Stomach smooth muscle (tissue), 2 donors: ENCODE results near the gene ERFL.
A peak's percentile ranks its signal among the peaks of the same experiment; 100 is the strongest.
"Not testable (repeated sequence)": the region's sequence is repeated elsewhere in the genome, so short reads cannot be mapped to it uniquely, and the experiment has no call there.

ENCODE experiments used
- H3K27ac ChIP-seq: one replicate; pipeline ENCODE4 v1.7.0; 2013; ENCODE audit warnings: mild to moderate bottlenecking, low read length, inconsistent platforms
- H3K27me3 ChIP-seq, 2 donors: one replicate each; pipeline ENCODE4 v1.7.0; 2013; ENCODE audit warnings: low read length in 2 of 2; ENCODE audit not compliant: insufficient read depth in 2 of 2, control insufficient read depth in 1 of 2
- H3K36me3 ChIP-seq, 2 donors: one replicate each; pipeline ENCODE4 v1.7.0; 2013; ENCODE audit warnings: low read length in 2 of 2; ENCODE audit not compliant: control insufficient read depth in 2 of 2, insufficient read depth in 2 of 2
- H3K4me1 ChIP-seq: one replicate; pipeline ENCODE4 v1.7.0; 2013; ENCODE audit warnings: low read length; ENCODE audit not compliant: control insufficient read depth, insufficient read depth
- H3K4me3 ChIP-seq, 2 donors: one replicate each; pipeline ENCODE4 v1.7.0; 2013; ENCODE audit warnings: low read length in 2 of 2
- H3K9ac ChIP-seq, 2 donors: one replicate each; pipeline ENCODE4 v1.7.0; 2013; ENCODE audit warnings: low read length in 2 of 2, mild to moderate bottlenecking in 1 of 2
- H3K9me3 ChIP-seq, 2 donors: one replicate each; pipeline ENCODE4 v1.7.0; 2013; ENCODE audit warnings: low read length in 2 of 2; ENCODE audit not compliant: control insufficient read depth in 2 of 2
- donor health status: healthy.
- donor health status: Pancreatic carcinoma.

ERFL gene

GRCh38 chr19:41944336-41944735 is 16.1 kb upstream of the ERFL start:
- H3K4me3 ChIP-seq: no peak overlapping the region
- no peak overlapping the region for H3K27ac ChIP-seq
- peaks cover 0 to 2% of the 10 kb centered on the region in 2 donors for H3K9me3 ChIP-seq
- no peaks in the 10 kb centered on the region for H3K36me3 ChIP-seq
- H3K4me1 ChIP-seq: peaks cover 9% of the 10 kb centered on the region
- peaks cover 20 to 38% of the 10 kb centered on the region in 2 donors for H3K27me3 ChIP-seq
- H3K9ac ChIP-seq: no peak overlapping the region

- H3K27me3 ChIP-seq: peaks cover 22 to 38% of the 10 kb centered on the region in 2 donors
- peaks cover 9% of the 10 kb centered on the region for H3K4me1 ChIP-seq
- no peak overlapping the region for H3K27ac ChIP-seq
- no peak overlapping the region for H3K9ac ChIP-seq
- H3K9me3 ChIP-seq: peaks cover 0 to 2% of the 10 kb centered on the region in 2 donors
- no peaks in the 10 kb centered on the region for H3K36me3 ChIP-seq
- no peak overlapping the region for H3K4me3 ChIP-seq
Observed at GRCh38 chr19:41941410-41942202, 13.4 kb upstream of the ERFL start.

DNA sequence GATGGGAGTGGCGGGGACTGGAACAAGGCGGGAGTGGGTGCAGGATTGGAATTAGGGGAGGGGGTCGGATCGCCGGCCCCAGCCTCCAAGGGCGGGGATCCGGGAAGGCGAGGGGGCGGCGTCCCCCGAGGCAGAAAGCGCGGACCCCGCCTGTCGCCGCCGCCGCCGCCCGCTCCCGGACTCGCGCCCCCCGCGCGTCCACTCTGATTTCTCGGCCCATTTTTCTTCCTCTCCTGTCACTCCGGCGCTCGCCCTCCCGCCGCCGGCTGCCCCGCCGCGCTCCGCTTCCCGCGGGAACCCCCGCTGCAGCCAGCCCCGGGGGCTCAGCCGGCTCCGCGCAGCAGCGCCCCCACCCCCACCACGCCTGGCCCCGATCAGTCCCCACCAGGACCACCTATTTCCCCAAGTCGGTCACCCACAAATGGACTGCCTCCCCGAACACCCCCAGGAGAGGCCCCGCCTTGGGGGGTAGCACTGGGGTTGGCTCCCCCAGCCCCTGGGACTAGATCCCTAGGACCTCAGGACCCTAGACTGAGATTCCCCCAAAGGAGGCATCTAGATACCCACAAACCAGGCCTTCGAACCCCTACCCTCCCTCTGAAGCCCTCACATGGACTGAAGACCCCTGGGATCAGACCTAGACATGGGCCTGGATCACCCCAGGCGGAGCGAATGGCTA is 12.6 kb upstream of the ERFL start:
- H3K27me3 ChIP-seq: peaks cover 29 to 41% of the 10 kb centered on the region in 2 donors
- no peak overlapping the region for H3K9ac ChIP-seq
- peaks cover 9% of the 10 kb centered on the region for H3K4me1 ChIP-seq
- peak overlapping the region in 1 of 2 donors; percentile 54 for H3K4me3 ChIP-seq
- no peaks in the 10 kb centered on the region for H3K36me3 ChIP-seq
- H3K27ac ChIP-seq: no peak overlapping the region
- H3K9me3 ChIP-seq: peaks cover 0 to 2% of the 10 kb centered on the region in 2 donors

GRCh38 chr19:41939861-41940730 is 11.8 kb upstream of the ERFL start:
- Histone ChIP-seq H3K36me3 (no peaks in the 10 kb centered on the region), H3K4me1 (peaks cover 9% of the 10 kb centered on the region), H3K9me3 (peaks cover 0 to 2% of the 10 kb centered on the region in 2 donors), H3K27ac (no peak overlapping the region), H3K9ac (no peak overlapping the region), H3K27me3 (peaks cover 34 to 40% of the 10 kb centered on the region in 2 donors), H3K4me3 (peak overlapping the region in 1 of 2 donors; percentile 54)

DNA sequence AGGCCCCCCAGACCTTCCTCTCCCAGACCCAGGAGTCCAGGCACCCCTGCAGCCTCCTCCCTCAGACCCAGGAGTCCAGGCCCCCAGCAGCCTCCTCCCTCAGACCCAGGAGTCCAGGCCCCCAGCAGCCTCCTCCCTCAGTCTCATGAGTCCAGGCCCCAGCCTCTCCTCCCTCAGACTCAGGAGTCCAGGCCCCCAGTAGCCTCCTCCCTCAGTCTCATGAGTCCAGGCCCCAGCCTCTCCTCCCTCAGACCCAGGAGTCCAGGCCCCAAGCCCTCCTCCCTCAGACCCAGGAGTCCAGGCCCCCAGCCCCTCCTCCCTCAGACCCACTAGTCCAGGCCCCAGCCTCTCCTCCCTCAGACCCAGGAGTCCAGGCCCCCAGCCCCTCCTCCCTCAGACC is 11.0 kb upstream of the ERFL start:
- H3K4me3 ChIP-seq, H3K4me1 ChIP-seq, H3K27ac ChIP-seq, H3K9me3 ChIP-seq, H3K36me3 ChIP-seq, H3K9ac ChIP-seq: not testable (repeated sequence)
- H3K27me3 ChIP-seq: peaks cover 39 to 45% of the 10 kb centered on the region in 2 donors

- Histone ChIP-seq H3K9me3 (peaks cover 0 to 2% of the 10 kb centered on the region in 2 donors), H3K36me3 (no peaks in the 10 kb centered on the region), H3K9ac (no peak overlapping the region), H3K27ac (no peak overlapping the region), H3K4me3 (no peak overlapping the region), H3K4me1 (peaks cover 11% of the 10 kb centered on the region), H3K27me3 (peaks cover 47 to 53% of the 10 kb centered on the region in 2 donors)
Observed at GRCh38 chr19:41937525-41938468, 9.5 kb upstream of the ERFL start.

- Histone ChIP-seq H3K27me3 (peaks cover 51 to 57% of the 10 kb centered on the region in 2 donors), H3K9me3 (no peaks in the 10 kb centered on the region), H3K36me3 (no peaks in the 10 kb centered on the region), H3K27ac (no peak overlapping the region), H3K4me3 (no peak overlapping the region), H3K4me1 (peaks cover 11% of the 10 kb centered on the region), H3K9ac (no peak overlapping the region)
Observed at GRCh38 chr19:41936961-41937360, 8.7 kb upstream of the ERFL start.

- Histone ChIP-seq H3K36me3 (no peaks in the 10 kb centered on the region), H3K9me3 (no peaks in the 10 kb centered on the region), H3K4me3 (no peak overlapping the region), H3K27ac (no peak overlapping the region), H3K9ac (no peak overlapping the region), H3K27me3 (peaks cover 51 to 57% of the 10 kb centered on the region in 2 donors), H3K4me1 (peaks cover 11% of the 10 kb centered on the region)
Observed at GRCh38 chr19:41936416-41936850, 8.2 kb upstream of the ERFL start.

- H3K27ac ChIP-seq: no peak overlapping the region
- no peak overlapping the region for H3K9ac ChIP-seq
- no peak overlapping the region for H3K4me3 ChIP-seq
- no peaks in the 10 kb centered on the region for H3K9me3 ChIP-seq
- H3K4me1 ChIP-seq: peaks cover 7% of the 10 kb centered on the region
- peaks cover 52 to 57% of the 10 kb centered on the region in 2 donors for H3K27me3 ChIP-seq
- H3K36me3 ChIP-seq: no peaks in the 10 kb centered on the region
Observed at GRCh38 chr19:41935760-41936415, 7.6 kb upstream of the ERFL start.
